Activated CD4-positive, alpha-beta T cell treated with anti-CD3 and anti-CD28 coated beads, Interleukin-2, amount 10 ng/mL, durations not matched to agents 24 days and 14 days (primary cell): ENCODE data around the gene WDR46. TPM values are rescaled to one million over a fixed set of nuclear protein-coding genes. Genes with fewer than 3 reads are reported as not detected.

Source experiments
- DNase-seq: peaks from one replicate; pipeline ENCODE4 v3.0.0; 2022
- H3K27ac Mint-ChIP-seq: one replicate; pipeline ENCODE4 v1.8.0; 2022; ENCODE audit warnings: mild to moderate bottlenecking, mixed read lengths
- H3K27me3 Mint-ChIP-seq: one replicate; pipeline ENCODE4 v1.8.0; 2022; ENCODE audit warnings: mixed read lengths
- H3K36me3 Mint-ChIP-seq: one replicate; pipeline ENCODE4 v1.8.0; 2022; ENCODE audit warnings: low read depth, mild to moderate bottlenecking, mixed read lengths
- H3K4me1 Mint-ChIP-seq: one replicate; pipeline ENCODE4 v1.8.0; 2021; ENCODE audit warnings: mixed read lengths
- H3K4me3 Mint-ChIP-seq: one replicate; pipeline ENCODE4 v1.8.0; 2022; ENCODE audit warnings: mild to moderate bottlenecking, moderate library complexity, mixed read lengths
- H3K9me3 Mint-ChIP-seq: one replicate; pipeline ENCODE4 v1.8.0; 2021; ENCODE audit warnings: mixed read lengths
- intact Hi-C: fragments of 100-400 bp; cut with micrococcal nuclease; formaldehyde crosslinking; loops from one replicate; pipeline ENCODE4 v1.15.1; 2023
- total RNA-seq: library from RNA; stranded (reverse); gene quantifications from 2 replicates; pipeline ENCODE4 v1.2.3, GENCODE V29; 2022

WDR46 gene, protein sequence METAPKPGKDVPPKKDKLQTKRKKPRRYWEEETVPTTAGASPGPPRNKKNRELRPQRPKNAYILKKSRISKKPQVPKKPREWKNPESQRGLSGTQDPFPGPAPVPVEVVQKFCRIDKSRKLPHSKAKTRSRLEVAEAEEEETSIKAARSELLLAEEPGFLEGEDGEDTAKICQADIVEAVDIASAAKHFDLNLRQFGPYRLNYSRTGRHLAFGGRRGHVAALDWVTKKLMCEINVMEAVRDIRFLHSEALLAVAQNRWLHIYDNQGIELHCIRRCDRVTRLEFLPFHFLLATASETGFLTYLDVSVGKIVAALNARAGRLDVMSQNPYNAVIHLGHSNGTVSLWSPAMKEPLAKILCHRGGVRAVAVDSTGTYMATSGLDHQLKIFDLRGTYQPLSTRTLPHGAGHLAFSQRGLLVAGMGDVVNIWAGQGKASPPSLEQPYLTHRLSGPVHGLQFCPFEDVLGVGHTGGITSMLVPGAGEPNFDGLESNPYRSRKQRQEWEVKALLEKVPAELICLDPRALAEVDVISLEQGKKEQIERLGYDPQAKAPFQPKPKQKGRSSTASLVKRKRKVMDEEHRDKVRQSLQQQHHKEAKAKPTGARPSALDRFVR
- 106 and 120 TPM in 2 replicates for total RNA-seq

DNA sequence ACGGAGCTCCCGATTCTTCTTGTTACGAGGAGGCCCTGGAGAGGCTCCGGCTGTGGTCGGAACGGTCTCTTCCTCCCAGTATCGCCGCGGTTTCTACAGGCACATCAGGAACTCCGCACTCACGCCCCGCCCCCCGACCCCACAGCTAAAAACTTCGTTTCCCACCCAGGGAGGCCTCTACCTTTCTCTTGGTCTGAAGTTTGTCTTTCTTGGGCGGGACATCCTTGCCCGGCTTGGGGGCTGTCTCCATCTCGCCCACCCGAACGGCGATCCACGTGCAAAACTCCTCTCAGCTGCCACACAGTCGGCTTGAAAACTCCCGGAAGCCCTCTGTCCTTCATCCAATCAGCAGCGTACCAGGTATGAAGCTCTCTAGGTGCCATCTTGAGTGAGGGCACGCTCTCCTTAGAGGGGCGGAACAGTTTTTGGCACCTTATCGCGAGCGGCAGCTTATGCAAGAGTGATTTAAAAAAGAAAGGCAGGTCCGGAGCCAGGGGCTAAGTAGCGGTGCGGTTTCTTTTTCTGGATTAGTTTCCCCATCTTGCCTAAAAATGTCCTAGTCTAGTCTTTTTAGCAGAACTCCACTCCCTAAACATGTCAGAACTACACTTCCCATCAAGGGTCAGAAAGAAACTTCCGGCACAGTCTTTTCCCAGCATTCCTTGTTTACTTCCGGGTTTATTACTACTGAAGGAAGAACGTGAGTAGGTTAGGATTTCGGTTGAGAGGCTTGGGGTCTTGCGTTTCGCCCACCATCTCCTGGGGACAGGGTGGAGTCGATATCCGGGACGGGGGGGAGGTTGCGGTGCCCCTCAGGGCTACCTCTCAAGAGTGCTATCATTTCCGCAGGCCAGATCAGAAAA is at the start of gene WDR46, which contains the start of gene PFDN6:
TSS of gene WDR46 (minus strand) at position 319 of the 863 bp plus-strand sequence. CDS start at position 250, 69 bp downstream.
TSS of gene PFDN6 (plus strand) at position 681 of the 863 bp plus-strand sequence. CDS start 256 bp downstream, outside the sequence.
- intact Hi-C loops = loop anchor here (1.0 kb wide), 6 partner anchors 10 to 89 kb away; partner anchors contain the start of genes B3GALT4, RXRB, SLC39A7 and TAPBP
- peak within 1 kb of the TSS; percentile 95 for H3K27ac Mint-ChIP-seq
- H3K27me3 Mint-ChIP-seq = no peaks in the 10 kb centered on the region
- no peaks in the 10 kb centered on the region for H3K9me3 Mint-ChIP-seq
- H3K4me1 Mint-ChIP-seq = peaks cover 28% of the 10 kb centered on the region
- peak within 1 kb of the TSS; percentile 100 for H3K4me3 Mint-ChIP-seq
- H3K36me3 Mint-ChIP-seq = peaks cover 63% of the 10 kb centered on the region
- DNase-seq = peak; percentile 95

DNA sequence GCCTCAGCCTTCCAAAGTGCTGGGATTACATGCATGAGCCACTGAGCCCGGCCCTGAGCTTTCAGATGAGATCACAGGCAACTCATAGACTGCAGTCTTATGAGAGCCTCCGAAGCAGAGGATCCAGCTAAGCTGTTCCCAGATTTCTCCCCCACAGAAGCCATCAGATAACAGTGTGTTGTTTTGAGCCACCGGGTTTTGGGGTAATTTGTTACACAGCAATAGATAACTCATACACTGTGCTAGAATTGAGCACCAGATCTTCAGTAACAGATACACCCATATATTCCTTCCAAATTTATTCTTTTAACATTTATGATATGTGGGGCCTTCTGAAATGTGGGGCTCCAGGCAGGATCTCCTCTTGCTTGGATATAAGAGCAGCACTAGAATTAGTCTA is 47.5 kb upstream of the WDR46 start:
- peaks cover 9% of the 10 kb centered on the region for H3K4me1 Mint-ChIP-seq
- no peak overlapping the region for H3K27ac Mint-ChIP-seq
- no peaks in the 10 kb centered on the region for H3K27me3 Mint-ChIP-seq
- H3K9me3 Mint-ChIP-seq = no peaks in the 10 kb centered on the region
- no peak for DNase-seq
- H3K36me3 Mint-ChIP-seq = no peaks in the 10 kb centered on the region
- no peak overlapping the region for H3K4me3 Mint-ChIP-seq
- intact Hi-C loops = no loop called here

DNA sequence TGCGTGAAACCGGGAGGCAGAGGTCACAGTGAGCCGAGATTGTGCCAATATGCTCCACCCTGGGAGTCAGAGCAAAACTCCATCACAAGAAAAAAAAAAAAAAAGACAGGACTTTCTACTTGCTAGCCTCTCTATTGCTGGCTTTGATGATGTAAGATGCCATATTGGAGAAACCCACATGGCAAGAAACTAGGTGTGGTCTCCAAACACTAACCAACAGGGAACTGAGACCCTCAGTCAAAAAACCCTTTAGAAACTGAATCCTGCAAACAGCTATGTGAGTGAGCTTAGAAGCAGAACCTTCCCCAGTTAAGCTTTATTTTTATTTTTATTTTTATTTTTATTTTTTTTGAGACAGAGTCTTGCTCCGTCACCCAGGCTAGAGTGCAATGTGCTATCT is 46.9 kb upstream of the WDR46 start:
- H3K4me3 Mint-ChIP-seq = no peak overlapping the region
- no peaks in the 10 kb centered on the region for H3K27me3 Mint-ChIP-seq
- H3K9me3 Mint-ChIP-seq = no peaks in the 10 kb centered on the region
- peaks cover 9% of the 10 kb centered on the region for H3K4me1 Mint-ChIP-seq
- no peak overlapping the region for H3K27ac Mint-ChIP-seq
- DNase-seq = no peak
- H3K36me3 Mint-ChIP-seq = no peaks in the 10 kb centered on the region
- intact Hi-C loops = no loop called here

GRCh38 chr6:33333666-33334065 is 44.6 kb upstream of the WDR46 start:
- H3K27ac Mint-ChIP-seq = no peak overlapping the region
- H3K9me3 Mint-ChIP-seq = no peaks in the 10 kb centered on the region
- H3K36me3 Mint-ChIP-seq = no peaks in the 10 kb centered on the region
- no peak for DNase-seq
- intact Hi-C loops = no loop called here
- no peaks in the 10 kb centered on the region for H3K27me3 Mint-ChIP-seq
- peaks cover 9% of the 10 kb centered on the region for H3K4me1 Mint-ChIP-seq
- no peak overlapping the region for H3K4me3 Mint-ChIP-seq

DNA sequence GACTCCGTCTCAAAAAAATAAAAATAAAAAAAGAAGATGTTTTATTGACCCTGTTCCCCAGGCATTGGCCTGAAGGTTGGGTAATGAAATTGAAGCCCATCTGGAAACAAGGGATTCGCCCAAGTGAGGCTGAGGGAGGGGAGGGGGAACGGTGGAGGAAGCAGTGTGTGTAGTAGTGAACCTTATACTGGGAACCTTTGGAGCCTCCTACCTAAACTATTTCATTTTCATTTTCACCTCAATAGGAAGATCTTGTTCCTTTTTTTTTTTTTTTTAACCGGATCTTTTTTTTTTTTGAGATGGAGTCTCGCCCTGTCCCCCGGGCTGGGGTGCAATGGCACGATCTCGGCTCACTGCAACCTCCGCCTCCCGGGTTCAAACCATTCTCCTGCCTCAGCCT is 41.7 kb upstream of the WDR46 start:
- H3K4me1 Mint-ChIP-seq = peaks cover 9% of the 10 kb centered on the region
- DNase-seq = no peak
- no peaks in the 10 kb centered on the region for H3K27me3 Mint-ChIP-seq
- no peak overlapping the region for H3K4me3 Mint-ChIP-seq
- H3K9me3 Mint-ChIP-seq = no peaks in the 10 kb centered on the region
- H3K27ac Mint-ChIP-seq = no peak overlapping the region
- intact Hi-C loops = no loop called here
- no peaks in the 10 kb centered on the region for H3K36me3 Mint-ChIP-seq

GRCh38 chr6:33329058-33329457 is 40.0 kb upstream of the WDR46 start:
- no peak overlapping the region for H3K27ac Mint-ChIP-seq
- no peak for DNase-seq
- no peaks in the 10 kb centered on the region for H3K27me3 Mint-ChIP-seq
- no peaks in the 10 kb centered on the region for H3K9me3 Mint-ChIP-seq
- H3K4me3 Mint-ChIP-seq = no peak overlapping the region
- no peaks in the 10 kb centered on the region for H3K36me3 Mint-ChIP-seq
- peaks cover 10% of the 10 kb centered on the region for H3K4me1 Mint-ChIP-seq
- intact Hi-C loops = no loop called here

DNA sequence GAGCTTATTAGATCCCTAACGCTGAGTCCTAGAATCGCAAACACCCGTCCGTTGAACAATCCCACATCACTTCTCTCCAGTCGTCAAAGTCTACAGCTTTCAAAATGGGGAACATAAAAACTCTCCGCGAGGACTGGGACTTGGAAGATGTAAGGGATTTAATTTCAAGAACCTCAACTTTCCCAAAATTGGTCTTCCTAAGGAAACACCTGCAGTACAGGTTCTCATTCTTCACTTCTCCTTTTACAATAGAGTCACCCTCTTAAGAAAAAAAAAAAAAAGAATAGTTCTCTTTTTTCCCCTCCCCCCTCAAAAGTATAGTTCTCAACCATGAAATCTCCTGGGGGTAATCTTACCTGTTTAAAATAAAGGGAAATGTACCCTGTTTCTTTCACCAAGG is 35.1 kb upstream of the WDR46 start:
- Mint-ChIP-seq H3K4me3 (peak overlapping the region; percentile 93), H3K36me3 (peaks cover 32% of the 10 kb centered on the region), H3K9me3 (no peaks in the 10 kb centered on the region), H3K27me3 (no peaks in the 10 kb centered on the region), H3K27ac (peak overlapping the region; percentile 94), H3K4me1 (peaks cover 34% of the 10 kb centered on the region)
- no peak for DNase-seq
- intact Hi-C loops = no loop called here

- no peaks in the 10 kb centered on the region for H3K9me3 Mint-ChIP-seq
- peak overlapping the region; percentile 94 for H3K27ac Mint-ChIP-seq
- no peaks in the 10 kb centered on the region for H3K27me3 Mint-ChIP-seq
- H3K4me3 Mint-ChIP-seq = peak overlapping the region; percentile 93
- H3K4me1 Mint-ChIP-seq = peaks cover 39% of the 10 kb centered on the region
- intact Hi-C loops = loop anchor here (1.0 kb wide), 6 partner anchors 9 to 68 kb away; partner anchors contain the start of genes KIFC1, PFDN6, TAPBP and VPS52
- peaks cover 37% of the 10 kb centered on the region for H3K36me3 Mint-ChIP-seq
- DNase-seq = no peak
These were observed 34.5 kb upstream of the WDR46 start for GRCh38 chr6:33323623-33323948.

- Mint-ChIP-seq H3K9me3 (no peaks in the 10 kb centered on the region), H3K36me3 (peaks cover 44% of the 10 kb centered on the region), H3K27ac (peak overlapping the region; percentile 77), H3K27me3 (no peaks in the 10 kb centered on the region), H3K4me1 (peaks cover 56% of the 10 kb centered on the region), H3K4me3 (peak overlapping the region; percentile 93)
- intact Hi-C loops = no loop called here
- DNase-seq = no peak
These were observed 32.2 kb upstream of the WDR46 start for GRCh38 chr6:33321227-33321626.

GRCh38 chr6:33320315-33321181 is 31.5 kb upstream of the WDR46 start:
- no peak for DNase-seq
- Mint-ChIP-seq H3K9me3 (no peaks in the 10 kb centered on the region), H3K4me1 (peaks cover 59% of the 10 kb centered on the region), H3K4me3 (peak overlapping the region; percentile 93), H3K27ac (peak overlapping the region; percentile 77), H3K27me3 (no peaks in the 10 kb centered on the region), H3K36me3 (peaks cover 44% of the 10 kb centered on the region)
- intact Hi-C loops = no loop called here

DNA sequence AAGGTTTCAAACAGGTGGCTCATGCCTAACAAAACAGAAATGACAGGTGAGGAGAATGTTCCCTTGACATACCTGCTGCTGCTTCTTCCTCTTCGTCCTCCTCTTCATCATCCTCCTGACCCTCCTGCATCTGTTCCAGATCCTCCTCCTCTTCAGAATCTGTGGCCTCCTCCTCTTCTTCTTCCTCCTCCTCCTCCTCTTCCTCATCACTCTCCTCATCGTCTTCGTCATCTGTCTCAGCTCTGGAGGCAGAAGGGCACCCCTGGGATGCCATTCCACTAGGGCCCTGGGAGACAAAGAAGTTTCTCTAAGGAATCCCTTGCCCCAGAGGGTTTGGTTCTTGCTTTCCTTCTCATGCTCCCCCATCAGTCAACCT is 30.9 kb upstream of the WDR46 start:
- Mint-ChIP-seq H3K4me1 (peaks cover 59% of the 10 kb centered on the region), H3K27ac (no peak overlapping the region), H3K4me3 (peak overlapping the region; percentile 93), H3K9me3 (no peaks in the 10 kb centered on the region), H3K36me3 (peaks cover 44% of the 10 kb centered on the region), H3K27me3 (no peaks in the 10 kb centered on the region)
- DNase-seq = no peak
- intact Hi-C loops = loop anchor here (10.0 kb wide), 2 partner anchors 255 to 1585 kb away; partner anchors contain the start of gene CLIC1

DNA sequence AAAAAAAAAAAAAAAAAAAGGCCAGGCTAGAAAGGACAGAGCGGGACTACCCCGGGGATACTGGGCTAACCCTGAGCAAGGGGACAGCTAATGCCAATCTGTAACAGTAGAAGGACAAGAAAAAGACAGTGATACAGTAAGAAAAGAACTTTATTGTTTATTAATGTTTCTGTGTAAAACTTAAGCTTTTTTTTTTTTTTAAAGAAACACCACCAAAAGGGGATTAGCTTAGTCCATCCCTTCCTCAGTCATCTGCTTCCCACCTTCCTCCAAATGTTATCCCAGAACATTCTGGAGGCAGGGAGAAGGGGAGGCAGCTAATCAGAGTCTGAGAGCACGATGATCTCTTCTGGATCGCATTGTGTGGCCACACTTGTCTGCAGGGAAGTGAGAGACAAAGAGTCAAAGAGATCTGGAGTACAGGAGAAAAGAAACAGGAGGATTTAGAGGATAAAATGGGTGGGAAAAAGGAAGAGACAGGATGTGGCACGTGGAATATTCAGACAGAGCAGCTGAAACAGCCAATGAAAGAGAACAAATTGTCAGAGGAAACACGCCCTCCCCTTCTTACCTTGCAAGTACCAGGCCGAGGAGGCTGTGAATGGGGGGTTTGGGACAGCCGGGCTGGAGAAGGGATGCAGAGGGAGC is 29.5 kb upstream of the WDR46 start:
- peaks cover 56% of the 10 kb centered on the region for H3K4me1 Mint-ChIP-seq
- H3K4me3 Mint-ChIP-seq = peak overlapping the region; percentile 96
- H3K27ac Mint-ChIP-seq = peak overlapping the region; percentile 96
- no peak for DNase-seq
- H3K36me3 Mint-ChIP-seq = peaks cover 50% of the 10 kb centered on the region
- H3K27me3 Mint-ChIP-seq = no peaks in the 10 kb centered on the region
- no peaks in the 10 kb centered on the region for H3K9me3 Mint-ChIP-seq
- intact Hi-C loops = loop anchor here (10.0 kb wide), 2 partner anchors 256 to 1584 kb away; partner anchors contain the start of gene CLIC1
